CD1c-positive myeloid dendritic cell (primary cell): ENCODE results near the gene ANKRD62.
"Not testable (repeated sequence)": the region's sequence is repeated elsewhere in the genome, so short reads cannot be mapped to it uniquely, and the experiment has no call there.

Source experiments
- DNase-seq: peaks from one replicate; pipeline ENCODE4 v3.0.0-alpha.2; 2016; ENCODE audit errors: extremely low spot score

Gene ANKRD62

DNA sequence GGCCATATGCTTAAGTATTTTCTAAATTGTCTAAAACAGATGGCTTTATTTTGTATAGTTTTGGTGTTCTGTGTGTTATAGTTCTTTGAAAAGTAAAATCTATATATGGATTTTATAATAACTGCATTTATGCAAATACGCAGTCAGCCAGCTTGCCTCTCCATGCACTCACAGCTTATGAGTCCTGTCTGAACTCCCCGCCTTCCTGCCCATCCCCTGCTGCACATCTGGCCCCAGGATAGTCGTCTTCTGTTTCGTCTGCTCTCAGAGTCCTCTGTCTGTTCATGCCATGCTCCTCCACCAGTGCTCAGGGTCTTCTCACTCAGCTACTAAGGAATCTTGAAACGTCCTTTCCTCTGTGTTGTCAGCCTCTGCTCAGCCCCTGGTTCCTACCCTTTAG, 28.2 kb upstream of the ANKRD62 start:
- DNase-seq, result no peak

DNA sequence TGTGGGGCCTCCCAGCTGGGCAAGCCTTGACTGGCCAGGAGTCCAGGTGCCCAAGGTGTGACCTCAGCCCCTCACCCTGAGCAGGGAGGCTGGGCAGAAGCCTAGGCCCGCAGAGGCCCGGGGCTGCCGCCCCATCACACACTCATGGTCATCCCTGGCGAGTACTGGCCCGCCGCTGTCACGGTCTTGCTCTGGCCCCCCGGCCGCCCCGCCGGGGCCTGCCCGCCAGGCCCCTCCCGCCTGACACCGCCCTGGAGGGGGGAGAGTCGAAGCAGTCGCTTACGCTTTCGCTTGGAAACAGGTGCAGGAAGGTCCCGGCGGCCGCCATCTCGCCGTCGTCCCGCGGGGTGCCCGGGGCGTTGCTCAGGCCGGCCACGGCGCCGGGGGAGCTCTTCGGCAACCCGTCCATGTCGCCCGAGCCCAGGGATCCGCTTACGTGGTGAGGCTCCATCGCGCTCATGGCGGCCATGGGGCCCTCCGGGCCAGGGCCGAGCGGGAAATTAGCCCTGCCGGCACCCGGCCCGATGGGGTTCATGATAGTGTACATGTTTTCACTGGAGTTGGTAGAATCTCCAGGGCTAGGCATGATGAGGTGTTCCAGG, 26.6 kb upstream of the ANKRD62 start:
- DNase-seq, result no peak

DNA sequence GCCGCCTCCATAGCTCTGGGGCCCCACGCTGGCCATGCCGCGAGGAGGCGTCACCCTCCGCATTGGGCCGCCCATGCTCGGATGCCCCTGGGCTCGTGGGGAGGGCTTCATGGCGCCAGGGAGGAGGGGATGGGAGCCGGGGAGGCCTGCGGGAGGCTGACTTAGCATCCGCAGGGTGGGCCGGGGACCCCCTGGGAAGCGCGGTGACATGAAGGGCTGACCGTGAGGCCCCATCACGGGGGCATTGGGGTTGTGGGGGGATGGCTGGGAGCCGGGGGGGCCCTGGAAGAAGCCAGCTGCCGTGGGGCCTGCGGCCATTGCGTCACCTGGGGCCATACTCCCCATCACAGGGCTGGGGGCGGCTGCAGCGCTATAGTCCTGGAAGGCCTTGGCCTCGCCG, 26.0 kb upstream of the ANKRD62 start:
- no peak for DNase-seq

DNA sequence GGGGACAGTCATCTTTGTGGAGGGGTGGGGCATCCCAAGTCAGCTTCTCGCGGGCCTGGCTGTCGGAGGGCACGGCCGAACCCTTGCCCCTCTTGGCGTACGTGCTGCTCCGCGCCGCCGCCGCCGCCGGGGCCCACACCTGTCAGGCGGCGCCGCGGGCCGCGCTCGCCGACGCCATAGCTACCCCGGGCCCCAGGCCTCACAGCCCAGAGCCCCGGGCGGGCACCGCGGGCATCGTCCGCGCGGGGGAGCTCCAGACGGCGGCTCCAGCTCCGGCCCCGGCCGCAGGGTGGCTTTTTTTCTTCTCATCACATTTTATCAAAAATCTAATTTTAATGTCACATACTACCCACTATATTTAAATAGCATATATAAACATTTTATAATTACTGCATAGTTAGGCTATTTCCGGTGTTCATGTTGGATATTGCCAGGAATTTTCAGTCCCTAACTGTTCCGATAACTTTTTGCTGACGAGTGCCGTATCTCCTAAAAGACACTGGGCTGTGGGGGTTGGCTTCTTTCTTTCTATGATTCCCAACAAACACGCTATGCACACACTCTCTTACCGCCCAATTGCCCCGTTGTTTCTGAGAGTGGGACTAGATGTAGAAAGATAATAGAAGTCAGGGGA, 25.2 kb upstream of the ANKRD62 start:
- not testable (repeated sequence) for DNase-seq

DNA sequence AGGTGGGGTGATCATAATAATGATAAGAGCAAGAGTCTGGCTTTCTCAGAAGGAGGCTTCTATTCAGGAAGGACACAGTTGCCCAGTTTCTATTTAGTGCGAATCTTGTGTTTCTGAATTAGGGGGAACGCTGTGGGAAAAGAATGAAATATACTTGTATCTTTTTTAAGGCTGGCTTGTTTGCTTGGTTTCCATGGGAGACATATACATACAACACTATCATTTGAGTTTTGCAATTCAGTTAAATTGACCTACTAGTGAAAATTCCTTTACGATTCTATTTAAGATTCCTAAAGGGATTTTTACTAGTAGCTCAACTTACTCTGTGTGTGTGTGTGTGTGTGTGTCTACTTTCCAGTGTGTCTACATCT, 24.7 kb upstream of the ANKRD62 start:
- no peak for DNase-seq

DNA sequence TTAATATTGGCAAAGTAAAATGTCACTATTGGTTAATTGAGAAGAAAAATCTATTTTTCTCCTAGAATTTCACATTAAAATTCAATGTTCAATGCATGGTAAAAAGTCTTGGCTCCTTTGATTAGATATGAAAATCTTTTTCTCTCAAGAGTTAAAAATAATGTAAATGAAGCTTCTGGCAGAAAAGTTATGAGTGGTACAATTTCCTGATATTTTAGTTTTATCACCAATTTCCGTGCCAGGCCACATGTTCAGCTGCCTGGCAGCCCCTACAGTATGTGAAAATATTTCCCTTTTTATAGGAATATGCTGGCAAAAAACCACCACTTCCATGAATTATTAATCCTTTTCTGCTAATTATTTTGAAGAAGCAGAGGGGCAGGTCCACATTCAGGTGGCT, 22.6 kb upstream of the ANKRD62 start:
- not testable (repeated sequence) for DNase-seq

DNA sequence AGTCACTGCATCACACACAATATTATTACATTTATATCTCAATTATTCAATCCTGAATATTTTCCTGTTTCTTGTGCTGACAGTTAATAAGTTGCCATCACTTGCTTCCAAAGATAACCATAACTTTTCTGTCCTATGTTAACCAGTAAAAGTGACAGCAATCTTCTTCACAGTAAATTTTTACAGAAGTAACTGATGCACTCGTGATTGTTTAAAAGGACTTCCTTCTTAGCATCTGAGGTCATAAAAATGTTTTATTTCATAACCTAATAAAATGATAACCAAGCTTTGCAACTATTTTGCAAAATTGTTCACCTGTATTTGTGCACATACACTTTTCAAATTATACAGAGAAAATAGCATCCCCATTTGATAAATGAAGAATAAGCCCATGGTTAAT, 20.6 kb upstream of the ANKRD62 start:
- peak; percentile 17 for DNase-seq

DNA sequence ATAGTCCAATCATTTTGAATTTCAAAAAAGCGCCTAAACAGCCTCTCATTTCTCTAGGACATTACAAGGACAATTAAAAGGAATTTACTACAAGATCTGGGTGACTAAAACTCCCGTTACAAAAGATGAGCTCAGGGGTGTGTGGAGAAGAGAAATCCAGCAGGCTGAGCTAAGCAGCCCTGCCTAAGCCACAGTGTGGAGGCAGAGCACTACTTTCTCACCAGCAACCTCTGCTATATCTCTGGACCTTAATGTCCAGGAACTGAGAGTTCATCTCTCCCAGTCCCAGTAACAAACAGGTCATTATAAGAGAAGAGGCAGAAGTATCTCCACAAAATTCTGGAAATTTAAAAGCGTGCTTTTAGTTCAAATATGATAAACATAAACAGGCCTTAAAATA, 18.9 kb upstream of the ANKRD62 start:
- DNase-seq, result no peak

DNA sequence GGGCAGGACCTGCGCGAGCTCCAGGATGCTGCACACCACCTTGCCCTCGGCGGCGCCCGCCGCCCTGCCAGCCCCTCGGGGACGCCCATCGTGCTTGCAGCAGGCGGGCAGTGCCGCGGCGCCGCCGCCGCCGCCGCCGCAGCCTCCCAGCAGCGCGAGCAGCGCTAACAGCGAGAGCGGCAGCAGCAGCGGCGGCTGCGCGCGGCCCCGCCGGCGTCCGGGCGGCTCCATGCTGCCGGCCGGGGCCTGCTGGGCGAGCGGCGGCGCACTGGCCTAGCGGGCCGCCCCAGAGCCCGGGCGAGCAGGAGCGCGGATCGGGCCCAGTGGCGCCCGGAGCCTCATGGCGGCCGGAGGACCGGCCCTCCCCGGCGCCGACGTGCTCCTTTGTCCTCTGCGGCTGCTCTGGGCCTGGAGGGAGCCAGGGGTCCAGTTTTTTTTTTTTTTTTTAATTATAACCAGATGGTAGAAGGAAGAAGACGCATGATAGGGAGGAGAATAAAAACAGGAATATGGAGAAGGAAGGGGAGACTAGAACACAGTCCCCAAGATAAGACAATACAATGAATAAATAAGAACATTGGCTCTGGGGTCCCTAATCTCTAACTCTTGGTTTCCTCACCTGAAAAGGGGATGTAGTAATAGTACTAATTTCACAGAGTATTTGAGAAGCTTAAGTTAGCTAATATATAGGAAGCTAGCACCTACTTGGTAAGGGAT, 17.1 kb upstream of the ANKRD62 start:
- peak; percentile 37 for DNase-seq

DNA sequence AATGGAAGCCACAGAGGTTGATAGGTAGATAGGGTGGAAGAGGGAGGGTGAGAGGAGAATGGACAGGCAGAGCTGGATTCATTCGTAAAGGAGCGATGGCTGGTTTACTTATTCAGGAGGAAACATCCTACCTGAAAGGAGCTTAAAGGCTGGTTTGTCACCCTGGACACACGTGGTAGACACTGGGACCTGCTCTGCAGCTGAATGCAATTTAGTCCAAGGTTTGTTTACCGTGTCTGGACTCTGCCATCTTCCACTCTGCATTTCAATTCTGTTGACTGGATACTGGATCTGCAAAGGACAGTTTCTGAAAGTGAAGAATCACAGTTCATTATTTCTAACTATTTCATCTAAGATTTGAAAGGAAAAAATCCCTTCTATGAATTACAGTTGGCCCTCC, 15.6 kb upstream of the ANKRD62 start:
- DNase-seq, result not testable (repeated sequence)

DNA sequence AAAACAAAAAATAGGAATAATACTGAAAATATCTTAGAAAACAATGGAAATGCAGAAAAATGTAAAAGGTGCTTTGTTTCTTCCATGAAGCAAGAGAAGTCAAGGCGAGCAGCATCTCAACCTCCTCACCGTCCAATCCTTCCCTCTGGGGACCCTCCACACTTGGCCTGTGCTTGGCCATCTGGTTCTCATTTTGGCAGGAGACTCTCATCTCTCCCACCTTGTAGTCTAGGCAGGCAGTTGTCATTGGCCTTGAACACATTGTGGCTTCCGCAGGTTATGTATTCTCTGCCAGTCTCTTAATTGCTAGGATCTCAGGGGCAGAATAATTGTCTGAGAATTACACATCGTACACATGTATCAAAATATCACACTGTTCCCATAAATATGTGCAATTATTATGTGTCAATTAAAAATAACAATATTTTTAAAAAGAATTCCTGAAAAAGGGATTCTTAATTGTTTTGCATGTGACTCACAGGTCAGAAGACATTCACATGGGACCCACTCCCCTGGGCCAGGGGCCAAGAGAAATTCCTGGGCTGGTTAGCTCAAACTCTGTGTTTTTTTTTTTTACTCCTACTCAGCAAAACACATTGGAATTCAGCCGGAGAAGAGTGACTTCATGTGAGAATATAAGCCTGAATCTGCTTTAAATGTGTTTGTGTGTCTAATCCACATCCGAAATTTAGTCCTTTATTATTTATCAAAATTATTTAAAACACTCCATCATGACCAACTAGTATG, 14.0 kb upstream of the ANKRD62 start:
- DNase-seq, result no peak

DNA sequence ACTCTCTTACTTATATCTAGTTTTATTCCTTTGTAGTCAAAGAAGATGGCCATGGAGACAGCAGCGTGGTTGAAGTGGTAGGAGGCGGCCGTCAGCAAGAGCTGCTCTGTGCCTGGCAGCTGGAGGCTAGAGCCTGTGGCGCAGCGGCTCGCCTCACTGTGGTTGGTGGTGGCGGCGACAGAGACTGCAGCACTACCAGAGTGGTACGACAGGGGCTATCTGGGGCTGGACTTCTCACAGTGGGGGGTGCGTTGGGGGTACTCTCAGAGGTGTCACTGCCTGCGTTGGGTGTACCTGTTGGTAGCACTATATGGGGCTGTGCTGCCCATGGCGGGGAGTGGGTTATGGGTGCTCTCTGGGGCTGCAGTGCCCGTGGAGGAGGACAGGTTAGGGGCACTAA, 8.5 kb upstream of the ANKRD62 start:
- DNase-seq, result no peak

DNA sequence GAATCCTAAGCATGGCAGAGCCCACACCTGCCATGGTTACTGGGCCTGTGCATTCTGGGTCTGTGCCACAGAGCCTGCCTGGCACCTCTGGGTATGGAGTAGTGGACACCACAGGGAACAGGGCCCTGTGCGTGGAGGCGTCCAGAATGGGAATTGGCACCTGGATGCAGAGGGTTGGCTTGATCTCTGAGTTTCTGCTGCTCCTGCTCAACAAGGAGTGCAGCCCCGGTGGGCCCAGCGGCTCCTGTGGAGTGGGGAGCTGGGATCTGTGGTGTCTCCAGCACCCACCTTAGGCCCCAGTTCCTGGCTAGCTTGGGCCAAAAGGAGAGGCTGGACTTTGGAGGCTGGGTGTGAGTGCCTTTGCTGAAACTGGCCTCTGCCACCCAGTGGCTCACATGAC, 7.9 kb upstream of the ANKRD62 start:
- DNase-seq, result no peak

DNA sequence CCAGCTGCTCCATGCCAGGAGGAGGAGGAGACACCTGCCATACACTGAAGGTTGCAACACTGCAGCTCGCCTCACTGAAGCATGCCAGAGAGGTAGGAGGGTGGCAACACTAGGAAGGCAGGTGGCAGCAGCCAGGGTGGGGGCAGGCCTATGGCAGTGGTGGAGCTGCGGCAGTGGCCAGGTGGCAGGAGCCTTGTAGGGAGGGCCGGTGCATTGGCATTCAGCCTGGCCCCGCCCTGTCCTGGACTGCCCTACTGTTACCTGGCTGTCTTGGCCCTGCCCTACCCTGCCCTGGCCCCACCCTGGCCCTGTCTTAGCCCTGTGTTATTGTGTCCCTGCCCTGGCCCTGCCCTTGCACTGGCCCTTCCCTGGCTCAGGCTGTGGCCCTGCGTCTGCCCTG, 7.4 kb upstream of the ANKRD62 start:
- DNase-seq, result no peak

DNA sequence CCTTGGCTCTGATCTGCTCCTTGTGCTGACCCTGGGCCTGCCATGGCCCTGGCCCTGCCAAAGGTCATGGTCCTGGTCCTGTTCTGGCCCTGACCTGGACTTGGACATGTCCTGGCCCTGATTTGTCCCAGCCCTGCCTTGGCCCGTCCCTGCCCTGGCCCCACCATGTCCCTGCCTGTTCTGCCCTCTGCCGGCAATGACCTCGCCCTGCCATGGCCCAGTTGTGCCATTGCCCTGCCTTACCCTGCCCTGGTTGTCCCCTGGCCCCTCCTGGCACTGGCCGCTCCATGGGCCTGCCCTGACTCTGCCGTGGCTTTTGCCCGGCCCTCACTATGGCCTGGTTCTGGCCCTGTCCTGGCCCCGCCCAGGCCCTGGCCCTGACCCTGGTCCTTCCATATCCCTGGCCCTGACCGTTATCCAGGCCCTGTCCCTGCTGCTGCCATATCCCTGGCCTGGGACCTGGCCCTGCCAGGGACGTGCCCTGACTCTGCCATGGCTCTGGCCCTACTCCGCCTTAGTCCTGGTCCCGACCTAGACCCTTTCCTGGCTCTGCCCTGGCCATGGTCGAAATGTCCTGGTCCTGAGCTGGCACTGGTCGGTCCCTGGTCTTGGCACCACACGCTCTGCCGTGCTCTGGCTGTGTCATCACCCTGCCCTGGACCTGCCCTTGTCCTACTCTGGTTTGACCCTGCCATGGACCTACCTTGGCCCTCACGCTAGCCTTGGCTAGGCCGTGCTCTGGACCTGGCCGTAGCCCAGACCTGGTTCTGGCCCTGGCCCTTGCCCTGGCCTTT, 6.8 kb upstream of the ANKRD62 start:
- no peak for DNase-seq

DNA sequence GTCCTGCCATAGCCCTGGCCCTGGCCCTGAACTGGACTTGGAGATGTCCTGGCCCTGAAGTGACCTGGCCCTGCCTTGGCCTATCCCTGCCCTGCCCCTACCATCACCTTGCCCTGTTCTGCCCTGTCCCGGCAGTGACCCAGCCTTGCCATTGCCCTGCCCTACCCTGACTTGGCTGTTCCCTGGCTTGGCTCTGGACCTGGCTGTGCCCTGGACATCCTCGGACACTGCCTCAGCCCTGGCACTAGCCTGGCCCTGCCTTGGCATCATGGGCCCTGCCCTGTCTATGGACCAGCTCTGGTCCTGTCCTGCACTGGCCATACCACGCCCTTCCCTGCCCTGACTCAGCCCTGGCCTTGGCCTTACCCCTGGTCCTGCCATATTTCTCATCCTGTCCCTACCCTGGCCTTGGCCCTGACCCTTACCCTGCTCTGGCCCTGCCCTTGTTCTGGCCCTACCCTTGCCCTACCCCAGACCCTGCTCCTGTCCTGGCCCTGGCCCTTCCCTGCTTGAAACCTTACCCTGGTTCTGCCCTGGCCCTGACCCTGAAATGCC, 6.1 kb upstream of the ANKRD62 start:
- DNase-seq, result no peak

DNA sequence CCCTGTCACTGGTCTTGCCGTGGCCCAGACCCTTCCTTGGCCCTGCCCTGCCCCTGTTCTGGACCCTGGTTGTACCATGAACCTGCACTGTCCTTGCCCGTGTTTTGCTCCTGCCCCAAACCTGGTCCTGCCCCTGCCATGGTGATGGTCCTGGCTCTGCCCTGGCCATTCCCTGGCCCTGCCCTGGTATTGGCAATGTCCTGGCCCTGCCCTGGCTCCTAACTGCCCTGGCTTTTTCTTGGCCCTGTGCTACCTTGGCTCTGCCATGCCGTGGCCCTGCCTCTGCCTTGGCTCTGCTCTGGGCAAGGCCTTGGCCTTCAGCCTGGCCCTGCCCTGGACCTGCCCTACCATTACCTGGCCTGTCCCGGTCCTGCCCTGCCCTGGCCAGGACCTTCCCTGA, 5.5 kb upstream of the ANKRD62 start:
- no peak for DNase-seq

DNA sequence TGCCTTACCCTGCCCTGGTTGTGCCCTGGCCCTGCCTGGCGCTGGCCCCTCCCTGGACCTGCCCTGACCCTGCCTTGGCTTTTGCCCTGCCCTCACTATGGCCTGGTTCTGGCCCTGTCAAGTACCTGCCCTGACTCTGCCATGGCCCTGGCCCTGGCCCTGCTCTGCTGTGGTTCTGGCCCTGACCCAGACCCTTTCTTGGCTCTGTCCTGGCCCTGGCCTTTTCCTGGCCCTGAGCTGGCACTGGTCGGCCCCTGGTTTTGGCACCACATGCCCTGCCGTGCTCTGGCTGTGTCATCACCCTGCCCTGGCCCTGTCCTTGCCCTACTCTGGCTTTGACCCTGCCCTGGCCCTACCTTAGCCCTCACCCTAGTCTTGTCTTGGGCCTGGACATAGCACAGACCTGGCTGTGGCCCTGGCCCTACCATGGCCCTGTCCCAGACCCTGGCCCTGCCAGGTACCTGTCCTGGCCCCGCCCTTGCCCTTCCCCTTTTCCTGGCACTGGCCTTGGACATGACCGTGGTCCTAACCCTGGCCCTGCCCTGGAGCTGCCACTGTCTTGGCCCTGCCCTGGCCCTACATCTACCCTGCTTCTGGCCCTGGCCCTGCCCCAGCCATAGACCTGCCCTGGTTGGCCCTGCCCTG, 4.8 kb upstream of the ANKRD62 start:
- no peak for DNase-seq

DNA sequence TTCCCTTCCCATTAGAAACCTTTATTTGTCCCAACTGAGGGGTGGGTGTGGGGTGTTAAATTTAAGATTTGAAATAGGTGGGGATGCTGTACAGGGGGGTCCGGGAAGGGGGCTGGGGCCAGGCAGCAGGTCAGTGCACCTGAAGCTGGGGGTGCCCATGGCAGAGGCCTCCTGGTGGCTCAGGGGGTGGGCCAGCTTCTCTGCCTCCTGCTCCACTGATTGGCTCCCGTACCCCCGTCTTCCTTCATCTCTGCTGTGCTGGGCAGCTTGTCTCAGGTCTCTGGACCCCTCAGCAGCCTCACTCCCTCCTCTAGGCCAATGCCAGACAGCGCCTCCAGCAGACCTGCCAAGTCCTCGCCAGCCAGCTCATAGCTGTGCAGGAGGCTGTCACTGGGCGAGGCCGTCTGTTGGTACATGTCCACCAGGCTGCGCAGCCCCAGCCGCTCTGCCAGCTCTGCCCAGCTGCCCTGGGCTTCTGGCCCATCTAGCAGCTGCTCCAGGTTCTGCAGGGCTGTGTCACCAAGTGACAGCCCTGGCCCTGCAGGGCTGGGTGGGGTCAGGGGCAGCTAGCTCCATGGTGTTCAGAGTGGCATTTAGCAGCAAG, 2.0 kb upstream of the ANKRD62 start:
- DNase-seq, result no peak

DNA sequence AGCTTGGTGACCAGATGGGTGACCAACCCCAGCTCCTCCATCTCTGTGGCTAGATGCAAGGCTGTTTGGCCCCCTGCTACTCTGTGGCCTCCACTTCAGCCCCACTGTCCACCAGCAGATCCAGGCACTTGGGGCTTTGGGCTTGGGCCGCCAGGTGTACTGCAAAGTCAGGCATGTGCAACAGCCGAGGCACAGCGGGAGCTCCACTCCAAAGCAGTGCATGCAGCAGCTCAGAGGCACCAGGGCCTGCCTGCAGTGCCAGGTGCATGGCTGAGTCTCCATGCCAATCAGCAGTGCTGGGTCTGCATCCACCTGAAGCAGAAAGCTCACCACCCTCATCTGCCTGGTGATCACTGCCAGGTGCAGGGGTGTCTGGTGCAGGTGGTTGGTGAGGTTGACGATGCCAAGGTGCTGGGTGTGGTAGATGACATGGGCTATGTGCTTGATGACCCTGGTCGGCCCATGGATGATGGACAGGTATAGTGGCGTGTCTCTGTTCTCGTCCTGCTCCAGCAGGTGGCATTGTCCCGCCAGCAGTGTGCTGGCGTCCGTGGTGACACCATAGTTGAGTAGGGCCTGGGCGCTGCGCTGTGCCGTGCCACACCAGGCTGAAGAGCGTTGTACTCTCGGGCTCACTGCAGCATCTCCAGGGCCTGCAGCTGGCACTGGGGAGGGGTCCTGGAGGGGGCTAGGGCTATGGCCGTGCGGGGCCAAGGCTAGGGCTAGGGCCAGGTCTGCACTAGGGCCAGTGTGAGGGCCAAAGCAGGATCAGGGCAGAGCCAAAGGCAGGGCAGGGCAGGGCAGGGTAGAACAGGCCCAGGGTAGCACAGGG, 1.0 kb upstream of the ANKRD62 start:
- no peak for DNase-seq
